Activated CD4-positive, alpha-beta T cell treated with anti-CD3 and anti-CD28 coated beads for 24 hours (primary cell): ENCODE data around the gene PRPF4.

Source experiments
- DNase-seq, 2 donors: peaks; one replicate each; pipeline ENCODE4 v3.0.0-alpha.2; 2020; ENCODE audit warnings: low read depth in 2 of 2

PRPF4 gene

GRCh38 chr9:113310538-113310937 lies 35.1 kb downstream of the PRPF4 start:
- no peak for DNase-seq

- DNase-seq: no peak
Measured at GRCh38 chr9:113311961-113312360, 36.5 kb downstream of the PRPF4 start.

- DNase-seq: no peak
Measured at GRCh38 chr9:113313261-113313660, 37.8 kb downstream of the PRPF4 start.

- DNase-seq: no peak
Measured at GRCh38 chr9:113315231-113315630, 39.8 kb downstream of the PRPF4 start.

- no peak for DNase-seq
Measured at GRCh38 chr9:113316030-113316429, 40.6 kb downstream of the PRPF4 start.

- DNase-seq: no peak
Measured at GRCh38 chr9:113317777-113318176, 42.3 kb downstream of the PRPF4 start.

GRCh38 chr9:113319054-113319453 lies 43.6 kb downstream of the PRPF4 start:
- no peak for DNase-seq

GRCh38 chr9:113320051-113320450 lies 44.6 kb downstream of the PRPF4 start:
- no peak for DNase-seq

- DNase-seq: no peak
Measured at GRCh38 chr9:113322671-113323070, 47.2 kb downstream of the PRPF4 start.

GRCh38 chr9:113326230-113326629 lies 50.8 kb downstream of the PRPF4 start:
- no peak for DNase-seq

- no peak for DNase-seq
Measured at GRCh38 chr9:113328045-113328782, 52.8 kb downstream of the PRPF4 start.

GRCh38 chr9:113331780-113332179 lies 56.3 kb downstream of the PRPF4 start:
- no peak for DNase-seq

- no peak for DNase-seq
Measured at GRCh38 chr9:113337714-113338113, 62.3 kb downstream of the PRPF4 start.

GRCh38 chr9:113340011-113340699 lies 64.7 kb downstream of the PRPF4 start, which contains the start of gene WDR31:
TSS of gene WDR31 (minus strand) at chr9:113340275. CDS start at chr9:113332022, 8,253 bp downstream.
- peak; percentile 74 to 80 for DNase-seq

GRCh38 chr9:113341712-113342410 lies 66.4 kb downstream of the PRPF4 start:
- no peak for DNase-seq
